Endothelial cell of umbilical vein (primary cell): ENCODE measurements around the gene BID.

Experiments
- CTCF ChIP-seq, 2 donors: IDR thresholded peaks; 1 replicate in 1 of 2; 2 replicates in 1 of 2; pipeline ENCODE4 v1.5.1; 2011; ENCODE audit warnings: low read length in 2 of 2, mild to moderate bottlenecking in 2 of 2, moderate library complexity in 2 of 2, control low read depth in 1 of 2, inconsistent platforms in 1 of 2, low read depth in 1 of 2; ENCODE audit not compliant: insufficient read depth in 1 of 2; ENCODE audit errors: extremely low read depth in 1 of 2
- EZH2 ChIP-seq: IDR thresholded peaks from 2 replicates; pipeline ENCODE4 v1.6.1; 2012; ENCODE audit warnings: borderline replicate concordance, low read depth, mild to moderate bottlenecking, moderate library complexity, low read length, inconsistent platforms; ENCODE audit not compliant: severe bottlenecking
- FOS ChIP-seq: IDR thresholded peaks from 2 replicates; pipeline ENCODE4 v1.6.1; 2011; ENCODE audit warnings: mild to moderate bottlenecking, low read length, moderate library complexity, borderline replicate concordance; ENCODE audit not compliant: insufficient read depth
- GATA2 ChIP-seq: IDR thresholded peaks from 2 replicates; pipeline ENCODE4 v1.7.0; 2011; ENCODE audit warnings: low read depth, mild to moderate bottlenecking, moderate library complexity, mixed read lengths, low read length; ENCODE audit not compliant: insufficient read length, insufficient read depth
- MAX ChIP-seq: IDR thresholded peaks from 2 replicates; pipeline ENCODE4 v1.6.1; 2011; ENCODE audit not compliant: insufficient read depth, insufficient read length
- POLR2A ChIP-seq: IDR thresholded peaks from 2 replicates; pipeline ENCODE4 v1.6.1; 2012; ENCODE audit warnings: low read depth, mild to moderate bottlenecking, control low read depth, low read length
- POLR2AphosphoS5 ChIP-seq: IDR thresholded peaks from 2 replicates; pipeline ENCODE4 v1.6.1; 2012; ENCODE audit warnings: low read depth, mild to moderate bottlenecking, control low read depth, low read length, moderate library complexity; ENCODE audit not compliant: insufficient read depth

- TF ChIP-seq EZH2 (no peak), CTCF (IDR thresholded peaks at IDR 0.05; ENCODE audit: extremely low read depth in 1 of 2, insufficient read depth in 1 of 2, low read depth in 1 of 2, low read length in 2 of 2) (no peak), POLR2AphosphoS5 (no peak), POLR2A (no peak), GATA2 (no peak), MAX (no peak), FOS (no peak)
Measured at GRCh38 chr22:17803609-17804270, 29.5 kb upstream of the BID start.
